DOHH2 (cell line): ENCODE results near the gene NFIX.

Source experiments
- H3F3A ChIP-seq: fragments of 200-600 bp; sonication (generic), shearing (Covaris generic); 2 replicates; pipeline ENCODE4 v1.6.0; 2016; ENCODE audit warnings: antibody characterized with exemption, mild to moderate bottlenecking; ENCODE audit not compliant: control insufficient read depth, insufficient read depth
- H3K27ac ChIP-seq: fragments of 200-600 bp; sonication (generic); 2 replicates; pipeline ENCODE4 v1.5.1; 2014; ENCODE audit warnings: low read depth, mild to moderate bottlenecking, low read length, moderate library complexity
- H3K27me3 ChIP-seq: fragments of 200-600 bp; sonication (generic); 2 replicates; pipeline ENCODE4 v1.6.1; 2014; ENCODE audit warnings: mild to moderate bottlenecking, low read length, mixed read lengths; ENCODE audit not compliant: control insufficient read depth
- H3K36me3 ChIP-seq: fragments of 200-600 bp; sonication (generic); 2 replicates; pipeline ENCODE4 v1.6.1; 2014; ENCODE audit warnings: mild to moderate bottlenecking, low read length, moderate library complexity, mixed read lengths; ENCODE audit not compliant: control insufficient read depth
- H3K4me1 ChIP-seq: fragments of 200-600 bp; sonication (generic); 2 replicates; pipeline ENCODE4 v1.6.1; 2014; ENCODE audit warnings: mild to moderate bottlenecking, low read length, mixed read lengths; ENCODE audit not compliant: control insufficient read depth
- H3K4me2 ChIP-seq: fragments of 200-600 bp; sonication (generic); 2 replicates; pipeline ENCODE4 v1.6.0; 2014; ENCODE audit warnings: mild to moderate bottlenecking, low read length, moderate library complexity
- H3K4me3 ChIP-seq: fragments of 200-600 bp; sonication (generic); 2 replicates; pipeline ENCODE4 v1.5.1; 2014; ENCODE audit warnings: mild to moderate bottlenecking, low read length, mixed read lengths
- H3K79me2 ChIP-seq: fragments of 200-600 bp; sonication (generic); 2 replicates; pipeline ENCODE4 v1.6.1; 2014; ENCODE audit warnings: mild to moderate bottlenecking, low read length, mixed read lengths; ENCODE audit not compliant: control insufficient read depth
- H3K9me2 ChIP-seq: fragments of 200-600 bp; sonication (generic); replicated peaks from 2 replicates; pipeline ENCODE4 v1.6.1; 2014; ENCODE audit warnings: mild to moderate bottlenecking, low read length, mixed read lengths; ENCODE audit not compliant: control insufficient read depth
- H3K9me3 ChIP-seq: fragments of 200-600 bp; sonication (generic); 2 replicates; pipeline ENCODE4 v1.6.1; 2014; ENCODE audit warnings: antibody characterized with exemption, low read length, mixed read lengths; ENCODE audit not compliant: control insufficient read depth, insufficient read depth
- H4K20me1 ChIP-seq: fragments of 200-600 bp; sonication (generic); 2 replicates; pipeline ENCODE4 v1.6.0; 2014; ENCODE audit warnings: low read depth, mild to moderate bottlenecking, antibody characterized with exemption, low read length, moderate library complexity; ENCODE audit not compliant: control insufficient read depth, insufficient read depth
- EZH2phosphoT487 ChIP-seq: fragments of 200-600 bp; sonication (generic); IDR thresholded peaks from 2 replicates; pipeline ENCODE4 v1.6.1; 2017; ENCODE audit warnings: borderline replicate concordance, mild to moderate bottlenecking, antibody characterized with exemption, low read length, moderate library complexity, mixed read lengths
- TF ChIP-seq, protein P1 (sequence below): fragments of 200-600 bp; sonication (generic); IDR thresholded peaks from one replicate; pipeline ENCODE4 v1.5.1; 2014; ENCODE audit warnings: antibody characterized with exemption, mild to moderate bottlenecking, low read depth, low read length; ENCODE audit not compliant: poor library complexity, severe bottlenecking

Gene NFIX

DNA sequence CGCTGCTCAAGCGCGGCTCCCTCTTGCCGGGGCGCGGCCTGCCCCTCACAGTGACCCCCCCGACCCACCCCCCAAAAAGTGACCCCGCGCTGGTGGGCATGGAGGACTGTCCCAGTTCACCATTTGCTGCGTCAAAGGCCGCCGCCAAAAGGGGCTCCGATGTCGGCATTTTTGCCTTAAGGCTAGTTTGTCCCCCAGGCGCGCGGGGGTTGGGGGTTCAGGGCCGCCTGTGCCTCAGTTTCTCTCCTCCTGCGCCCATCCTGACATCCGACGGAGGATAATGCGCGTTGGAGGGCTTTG is 17.1 kb downstream of the NFIX start:
- Histone ChIP-seq H3K36me3 (no peaks in the 10 kb centered on the region), H3K27me3 (peaks cover 34% of the 10 kb centered on the region), H3K79me2 (no peaks in the 10 kb centered on the region), H3K9me3 (no peaks in the 10 kb centered on the region), H3K4me3 (no peak overlapping the region), H3K27ac (no peak overlapping the region), H3F3A (no peaks in the 10 kb centered on the region), H3K4me2 (no peak overlapping the region), H4K20me1 (no peaks in the 10 kb centered on the region), H3K9me2 (no peaks in the 10 kb centered on the region), H3K4me1 (no peaks in the 10 kb centered on the region)
- TF ChIP-seq EZH2phosphoT487: no peak
- TF ChIP-seq, protein P1, sequence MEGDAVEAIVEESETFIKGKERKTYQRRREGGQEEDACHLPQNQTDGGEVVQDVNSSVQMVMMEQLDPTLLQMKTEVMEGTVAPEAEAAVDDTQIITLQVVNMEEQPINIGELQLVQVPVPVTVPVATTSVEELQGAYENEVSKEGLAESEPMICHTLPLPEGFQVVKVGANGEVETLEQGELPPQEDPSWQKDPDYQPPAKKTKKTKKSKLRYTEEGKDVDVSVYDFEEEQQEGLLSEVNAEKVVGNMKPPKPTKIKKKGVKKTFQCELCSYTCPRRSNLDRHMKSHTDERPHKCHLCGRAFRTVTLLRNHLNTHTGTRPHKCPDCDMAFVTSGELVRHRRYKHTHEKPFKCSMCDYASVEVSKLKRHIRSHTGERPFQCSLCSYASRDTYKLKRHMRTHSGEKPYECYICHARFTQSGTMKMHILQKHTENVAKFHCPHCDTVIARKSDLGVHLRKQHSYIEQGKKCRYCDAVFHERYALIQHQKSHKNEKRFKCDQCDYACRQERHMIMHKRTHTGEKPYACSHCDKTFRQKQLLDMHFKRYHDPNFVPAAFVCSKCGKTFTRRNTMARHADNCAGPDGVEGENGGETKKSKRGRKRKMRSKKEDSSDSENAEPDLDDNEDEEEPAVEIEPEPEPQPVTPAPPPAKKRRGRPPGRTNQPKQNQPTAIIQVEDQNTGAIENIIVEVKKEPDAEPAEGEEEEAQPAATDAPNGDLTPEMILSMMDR: no peak

DNA sequence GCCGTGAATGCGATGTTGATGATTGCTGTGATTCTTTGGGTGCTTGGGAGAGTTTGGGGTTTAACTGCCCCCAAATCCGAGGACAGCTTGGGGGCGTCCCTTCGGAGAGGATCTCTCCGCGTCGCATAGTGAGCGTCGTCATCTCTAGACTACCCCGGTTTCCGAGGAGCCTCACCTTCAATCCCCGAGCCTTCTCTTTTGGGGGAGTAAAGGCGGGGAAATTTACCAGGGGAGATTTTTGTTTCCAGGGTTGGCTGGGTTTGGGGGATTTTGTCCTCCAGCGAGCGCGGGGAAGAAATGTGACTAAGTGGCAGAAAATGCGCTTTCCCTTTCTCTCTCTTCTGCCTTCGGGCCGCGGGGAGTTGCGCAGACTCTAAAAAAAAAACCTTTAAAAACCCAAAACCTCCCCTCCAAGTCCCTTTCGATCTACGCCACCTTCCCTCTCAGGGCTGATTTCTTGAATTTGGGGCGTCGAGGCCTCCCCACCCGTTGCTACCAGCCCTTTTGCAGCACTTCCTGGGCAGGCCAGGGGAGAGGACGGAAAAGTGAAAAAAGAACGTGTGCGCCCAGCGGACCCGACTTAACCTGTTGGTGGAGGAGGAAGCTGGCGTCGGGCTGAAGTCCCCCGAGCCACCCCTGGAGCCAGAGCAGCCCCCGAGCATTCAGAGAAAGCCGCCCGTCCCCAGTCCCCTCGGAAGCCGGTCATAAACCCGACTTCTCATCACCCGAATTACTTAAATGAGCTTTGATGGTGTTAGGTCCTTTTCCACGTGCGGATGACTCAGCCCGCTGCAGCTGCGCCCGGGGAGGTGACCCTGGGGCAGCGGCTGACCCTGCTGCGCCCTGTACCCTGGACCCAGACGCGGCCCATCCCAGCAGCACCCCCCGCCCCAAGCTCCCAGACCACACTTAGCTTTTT is 17.7 kb downstream of the NFIX start:
- Histone ChIP-seq H4K20me1 (no peaks in the 10 kb centered on the region), H3K36me3 (no peaks in the 10 kb centered on the region), H3K79me2 (no peaks in the 10 kb centered on the region), H3K4me3 (no peak overlapping the region), H3K4me1 (no peaks in the 10 kb centered on the region), H3K27me3 (peaks cover 36% of the 10 kb centered on the region), H3K4me2 (no peak overlapping the region), H3K9me2 (no peaks in the 10 kb centered on the region), H3K27ac (no peak overlapping the region), H3K9me3 (no peaks in the 10 kb centered on the region), H3F3A (no peaks in the 10 kb centered on the region)
- TF ChIP-seq, protein P1: no peak
- TF ChIP-seq EZH2phosphoT487: peak; percentile 54; the same call in 1 of the 2 replicates

DNA sequence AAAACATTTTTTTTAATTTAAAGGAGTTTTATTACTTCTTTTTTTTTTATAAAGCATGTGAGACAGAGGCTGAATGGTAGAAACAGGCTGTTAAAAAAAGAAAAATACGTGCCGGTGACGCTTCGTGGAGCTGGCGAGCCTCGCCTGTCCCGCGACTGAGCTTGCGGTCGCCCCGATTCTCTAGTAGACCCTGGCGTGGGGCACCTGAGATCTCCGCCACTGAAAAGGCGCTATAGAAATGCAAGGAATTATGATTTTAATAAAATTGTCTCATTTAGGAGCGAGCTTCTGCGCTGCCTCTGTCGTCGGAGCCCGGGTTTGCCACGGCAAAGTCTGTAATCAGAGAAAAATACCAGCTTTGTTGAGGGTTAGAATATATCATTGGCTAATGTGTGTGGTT is 18.4 kb downstream of the NFIX start:
- H3K27ac ChIP-seq: no peak overlapping the region
- H3F3A ChIP-seq: no peaks in the 10 kb centered on the region
- TF ChIP-seq, protein P1: no peak
- no peak for TF ChIP-seq EZH2phosphoT487
- no peaks in the 10 kb centered on the region for H3K79me2 ChIP-seq
- no peak overlapping the region for H3K4me2 ChIP-seq
- H3K4me3 ChIP-seq: no peak overlapping the region
- H3K9me3 ChIP-seq: no peaks in the 10 kb centered on the region
- peaks cover 39% of the 10 kb centered on the region for H3K27me3 ChIP-seq
- no peaks in the 10 kb centered on the region for H3K9me2 ChIP-seq
- no peaks in the 10 kb centered on the region for H3K36me3 ChIP-seq
- H4K20me1 ChIP-seq: no peaks in the 10 kb centered on the region
- no peaks in the 10 kb centered on the region for H3K4me1 ChIP-seq
